GM06990 (cell line): ENCODE results near the gene FBF1.
A peak's percentile ranks its signal among the peaks of the same experiment; 100 is the strongest.
"Not testable (repeated sequence)": the region's sequence is repeated elsewhere in the genome, so short reads cannot be mapped to it uniquely, and the experiment has no call there.

Experiments used
- DNase-seq: peaks from one replicate; pipeline ENCODE4 v3.0.0-alpha.2; 2011; ENCODE audit not compliant: insufficient read length; ENCODE audit errors: extremely low read depth
- H3K27me3 ChIP-seq: replicated peaks from 2 replicates; pipeline ENCODE4 v1.6.0; 2011; ENCODE audit warnings: low read length; ENCODE audit not compliant: control insufficient read depth, insufficient read depth
- H3K36me3 ChIP-seq: 2 replicates; pipeline ENCODE4 v1.5.1; 2011; ENCODE audit warnings: low read length; ENCODE audit not compliant: control insufficient read depth, insufficient read depth
- H3K4me3 ChIP-seq: replicated peaks from 2 replicates; pipeline ENCODE4 v1.5.1; 2011; ENCODE audit warnings: low read depth, mild to moderate bottlenecking, control low read depth, low read length
- TF ChIP-seq, protein P1 (sequence below): IDR thresholded peaks from 2 replicates; pipeline ENCODE4 v1.5.1; 2011; ENCODE audit warnings: low read length, control low read depth, mild to moderate bottlenecking, inconsistent platforms; ENCODE audit not compliant: insufficient read depth, poor library complexity, severe bottlenecking

The FBF1 gene

DNA sequence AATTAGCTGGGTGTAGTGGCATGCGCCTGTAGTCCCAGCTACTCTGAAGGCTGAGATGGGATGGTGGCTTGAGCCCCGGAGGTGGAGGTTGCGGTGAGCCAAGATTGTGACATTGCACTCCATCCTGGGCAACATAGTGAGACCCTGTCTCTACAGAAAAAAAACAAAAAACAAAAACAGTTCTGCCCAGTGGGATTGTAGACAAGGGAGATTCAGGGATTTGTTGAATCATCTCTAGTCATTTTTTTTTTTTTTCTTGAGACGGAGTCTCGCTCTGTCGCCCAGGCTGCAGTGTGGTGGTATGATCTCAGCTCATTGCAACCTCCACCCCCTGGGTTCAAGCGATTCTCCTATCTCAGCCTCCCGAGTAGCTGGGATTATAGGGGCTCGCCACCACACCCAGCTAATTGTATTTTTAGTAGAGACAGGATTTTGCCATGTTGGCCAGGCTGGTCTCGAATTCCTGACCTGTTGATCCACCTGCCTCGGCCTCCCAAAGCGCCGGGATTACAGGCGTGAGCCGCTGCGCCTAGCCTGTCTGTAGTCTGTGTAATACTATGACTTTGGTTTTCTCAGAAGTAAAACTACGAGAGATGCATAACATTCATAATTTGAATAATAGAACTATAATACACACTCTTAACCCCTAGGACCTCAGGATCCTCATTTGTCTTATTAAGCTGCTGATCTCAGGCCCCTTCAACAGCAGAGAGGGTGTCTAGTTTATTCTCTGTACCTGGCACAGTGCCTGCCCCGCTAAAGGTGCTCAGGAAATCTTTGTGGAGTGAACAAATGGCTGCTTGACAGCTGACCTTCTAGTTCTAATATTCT is 39.6 kb upstream of the FBF1 start:
- Histone ChIP-seq H3K4me3 (peak overlapping the region; percentile 70), H3K27me3 (no peaks in the 10 kb centered on the region), H3K36me3 (no peaks in the 10 kb centered on the region)
- TF ChIP-seq, protein P1, sequence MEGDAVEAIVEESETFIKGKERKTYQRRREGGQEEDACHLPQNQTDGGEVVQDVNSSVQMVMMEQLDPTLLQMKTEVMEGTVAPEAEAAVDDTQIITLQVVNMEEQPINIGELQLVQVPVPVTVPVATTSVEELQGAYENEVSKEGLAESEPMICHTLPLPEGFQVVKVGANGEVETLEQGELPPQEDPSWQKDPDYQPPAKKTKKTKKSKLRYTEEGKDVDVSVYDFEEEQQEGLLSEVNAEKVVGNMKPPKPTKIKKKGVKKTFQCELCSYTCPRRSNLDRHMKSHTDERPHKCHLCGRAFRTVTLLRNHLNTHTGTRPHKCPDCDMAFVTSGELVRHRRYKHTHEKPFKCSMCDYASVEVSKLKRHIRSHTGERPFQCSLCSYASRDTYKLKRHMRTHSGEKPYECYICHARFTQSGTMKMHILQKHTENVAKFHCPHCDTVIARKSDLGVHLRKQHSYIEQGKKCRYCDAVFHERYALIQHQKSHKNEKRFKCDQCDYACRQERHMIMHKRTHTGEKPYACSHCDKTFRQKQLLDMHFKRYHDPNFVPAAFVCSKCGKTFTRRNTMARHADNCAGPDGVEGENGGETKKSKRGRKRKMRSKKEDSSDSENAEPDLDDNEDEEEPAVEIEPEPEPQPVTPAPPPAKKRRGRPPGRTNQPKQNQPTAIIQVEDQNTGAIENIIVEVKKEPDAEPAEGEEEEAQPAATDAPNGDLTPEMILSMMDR, result no peak
- no peak for DNase-seq

DNA sequence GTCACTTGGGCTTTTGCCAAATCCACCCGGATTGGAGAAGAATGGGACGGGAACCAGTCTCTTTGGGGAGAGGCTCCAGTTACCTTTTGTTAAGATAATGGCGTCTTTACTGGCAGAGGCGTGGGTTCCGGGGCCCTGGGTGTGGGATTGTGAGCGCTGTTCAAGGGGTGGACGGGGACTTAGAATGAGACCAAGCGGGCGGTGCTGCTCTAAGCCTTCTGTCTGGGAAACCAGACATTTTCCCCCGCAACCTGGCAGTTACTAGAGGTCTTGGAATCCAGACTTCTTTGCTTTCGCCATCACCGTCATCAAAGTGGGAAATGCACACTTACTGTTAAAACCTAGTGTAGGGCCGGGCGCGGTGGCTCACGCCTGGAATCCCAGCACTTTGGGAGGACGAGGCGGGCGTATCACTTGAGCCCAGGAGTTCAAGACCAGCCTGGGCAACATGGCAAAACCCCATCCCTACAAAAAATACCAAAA is 38.9 kb upstream of the FBF1 start:
- Histone ChIP-seq H3K27me3 (no peaks in the 10 kb centered on the region), H3K4me3 (peak overlapping the region; percentile 70), H3K36me3 (no peaks in the 10 kb centered on the region)
- TF ChIP-seq, protein P1, result no peak
- DNase-seq, result no peak

DNA sequence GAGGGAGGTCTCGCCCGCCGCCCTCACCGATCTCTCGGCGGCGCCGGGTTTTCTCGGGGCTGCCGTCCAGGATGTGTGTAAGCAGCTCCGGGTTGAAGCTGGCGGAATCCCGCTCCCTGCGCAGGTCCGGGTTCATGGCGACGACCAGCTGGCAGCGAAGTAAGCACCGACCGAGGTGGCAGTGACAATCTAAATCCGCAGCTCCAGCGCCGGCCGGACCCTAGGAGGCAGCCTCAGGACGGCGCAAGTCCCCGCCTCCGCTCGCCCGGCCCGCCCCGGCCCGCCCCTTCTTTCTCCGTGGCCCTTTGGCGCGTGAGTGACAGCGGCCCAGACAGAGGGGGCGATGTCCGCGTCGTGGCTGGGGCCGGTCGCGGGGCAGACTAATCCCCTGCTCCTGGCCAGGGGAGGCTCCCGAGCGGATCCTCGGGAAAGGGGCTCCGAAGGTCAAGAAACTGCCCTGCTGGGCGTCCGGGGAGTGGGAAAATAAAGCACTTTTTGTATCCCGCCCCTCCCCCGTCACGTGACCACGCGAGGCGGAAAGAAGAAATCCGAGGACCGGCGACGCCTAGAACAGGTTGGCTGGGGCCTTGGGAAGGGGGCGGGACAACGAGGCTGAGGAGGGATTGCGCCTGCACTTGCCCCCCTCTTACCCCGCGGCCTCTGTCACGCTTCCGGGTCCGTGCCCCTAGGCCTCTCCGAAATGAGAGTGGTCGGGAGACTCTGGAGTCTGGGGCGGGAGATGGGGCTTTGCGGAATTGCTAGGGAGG is 38.3 kb upstream of the FBF1 start, which contains the start of the genes ACOX1 and TEN1:
TSS of gene ACOX1 (minus strand) at position 229 of the 767 bp plus-strand sequence. CDS start at position 136, 93 bp downstream.
TSS of gene TEN1 (plus strand) at position 303 of the 767 bp plus-strand sequence. CDS start 6,953 bp downstream, outside the sequence.
- TF ChIP-seq, protein P1, result peak; percentile 40
- Histone ChIP-seq H3K27me3 (no peaks in the 10 kb centered on the region), H3K36me3 (no peaks in the 10 kb centered on the region), H3K4me3 (peak within 1 kb of the TSS; percentile 70)
- peak; percentile 96 for DNase-seq

DNA sequence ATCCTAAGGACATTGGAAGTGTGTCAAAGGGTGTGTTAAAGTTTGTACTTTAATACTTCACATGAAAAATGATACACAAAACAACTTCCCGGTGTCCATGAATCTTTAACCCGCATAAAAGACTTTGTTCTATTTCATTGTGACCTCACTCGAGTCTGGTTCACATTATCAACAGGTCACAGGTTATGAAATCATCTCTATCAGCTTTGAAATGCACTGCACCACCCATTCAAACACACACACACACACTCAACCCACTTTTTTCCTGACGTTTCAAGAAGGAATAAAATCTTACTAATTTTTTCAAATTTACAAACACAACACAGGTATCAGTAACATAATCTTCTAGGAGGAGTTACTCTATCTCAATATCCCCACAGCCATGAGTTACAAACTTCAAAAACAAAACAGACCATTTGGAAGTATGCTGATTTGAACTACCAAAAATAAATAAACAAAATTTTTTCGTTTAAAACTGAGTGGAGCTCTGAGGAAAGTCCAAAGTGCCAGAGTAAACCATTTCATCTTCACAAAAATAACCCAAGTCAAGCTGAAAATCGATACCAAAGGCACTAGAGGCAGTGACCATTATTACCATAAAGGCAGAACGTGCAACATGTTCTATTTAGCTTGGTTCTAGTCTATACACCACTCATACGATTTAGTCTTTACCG is 35.5 kb upstream of the FBF1 start:
- Histone ChIP-seq H3K4me3 (no peak overlapping the region), H3K36me3 (no peaks in the 10 kb centered on the region; the same call in 1 of the 2 replicates), H3K27me3 (no peaks in the 10 kb centered on the region)
- TF ChIP-seq, protein P1, result no peak
- DNase-seq, result no peak

DNA sequence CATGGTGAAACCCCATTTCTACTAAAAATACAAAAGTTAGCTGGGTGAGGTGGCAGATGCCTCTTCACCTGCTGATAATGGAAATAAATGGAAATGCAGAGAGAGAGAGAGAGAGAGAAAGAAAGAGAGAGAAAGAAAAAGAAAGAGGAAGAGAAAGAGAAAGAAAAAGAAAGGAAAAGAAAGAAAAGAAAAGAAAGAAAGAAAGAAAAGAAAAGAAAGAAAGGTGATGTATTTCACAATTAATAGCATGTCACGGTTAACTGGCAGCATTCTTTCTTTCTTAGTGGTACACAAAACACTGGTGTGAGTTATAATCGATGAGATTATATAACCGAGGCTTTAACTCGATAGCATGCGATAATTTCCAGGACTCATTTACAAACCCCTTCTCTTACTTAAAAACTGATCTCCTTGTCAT is 34.9 kb upstream of the FBF1 start:
- Histone ChIP-seq H3K4me3 (no peak overlapping the region), H3K27me3 (no peaks in the 10 kb centered on the region), H3K36me3 (no peaks in the 10 kb centered on the region; the same call in 1 of the 2 replicates)
- no peak for DNase-seq
- TF ChIP-seq, protein P1, result no peak

DNA sequence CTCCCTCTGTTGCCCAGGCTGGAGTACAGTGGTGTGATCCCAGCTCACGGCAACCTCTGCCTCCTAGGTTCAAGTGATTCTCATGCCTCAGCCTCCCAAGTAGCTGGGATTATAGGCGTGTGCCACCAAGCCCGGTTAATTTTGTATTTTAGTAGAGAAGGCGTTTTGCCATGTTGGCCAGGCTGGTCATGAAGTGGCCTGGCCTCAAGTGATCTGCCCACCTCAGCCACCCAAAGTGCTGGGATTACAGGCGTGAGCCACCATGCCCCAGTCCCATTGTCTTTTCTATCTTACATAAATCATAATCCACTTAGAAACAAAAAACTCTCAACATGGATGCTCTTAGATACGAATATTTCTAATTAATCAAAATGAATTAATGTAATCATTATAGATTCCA is 34.3 kb upstream of the FBF1 start:
- not testable (repeated sequence) for DNase-seq, H3K4me3 ChIP-seq, H3K27me3 ChIP-seq, H3K36me3 ChIP-seq
